Mesothelial cell of epicardium (in vitro differentiated cells): ENCODE measurements around the gene PFKM. TPM values are rescaled to one million over a fixed set of nuclear protein-coding genes. Genes with fewer than 3 reads are reported as not detected.

ENCODE experiments used
- DNase-seq, 2 experiments: peaks; one replicate each; pipeline ENCODE4 v3.0.0; 2021; ENCODE audit warnings: low spot score in 2 of 2; ENCODE audit not compliant: unreplicated experiment in 2 of 2
- H3K27ac Mint-ChIP-seq: 2 replicates; pipeline ENCODE4 v1.8.0; 2021; ENCODE audit warnings: mixed read lengths
- H3K27me3 Mint-ChIP-seq: 2 replicates; pipeline ENCODE4 v1.8.0; 2021; ENCODE audit warnings: low read depth, mixed read lengths
- H3K36me3 Mint-ChIP-seq: 2 replicates; pipeline ENCODE4 v1.8.0; 2021; ENCODE audit warnings: mixed read lengths
- H3K4me1 Mint-ChIP-seq: 2 replicates; pipeline ENCODE4 v1.8.0; 2021; ENCODE audit warnings: mixed read lengths
- H3K4me3 Mint-ChIP-seq: 2 replicates; pipeline ENCODE4 v1.8.0; 2021; ENCODE audit warnings: mild to moderate bottlenecking, moderate library complexity, mixed read lengths
- H3K9me3 Mint-ChIP-seq: 2 replicates; pipeline ENCODE4 v1.8.0; 2021; ENCODE audit warnings: mixed read lengths
- CTCF ChIP-seq: fragments of 200-600 bp; sonication (generic); IDR thresholded peaks from one replicate; pipeline ENCODE4 v1.5.0; 2021; ENCODE audit warnings: antibody characterized with exemption; ENCODE audit not compliant: unreplicated experiment
- total RNA-seq: library from RNA; stranded (reverse); gene quantifications from 3 replicates; pipeline ENCODE4 v1.2.1, GENCODE V29; 2021

Gene PFKM
- total RNA-seq, 1 donor from 2014 or later = 120 TPM

- Mint-ChIP-seq H3K9me3 (no peaks in the 10 kb centered on the region), H3K27ac (no peak overlapping the region), H3K4me3 (no peak overlapping the region), H3K36me3 (no peaks in the 10 kb centered on the region), H3K27me3 (peaks cover 4% of the 10 kb centered on the region), H3K4me1 (peaks cover 15% of the 10 kb centered on the region)
- no peak for DNase-seq
- TF ChIP-seq CTCF = no peak
These were observed 41.6 kb downstream of the PFKM start for GRCh38 chr12:48160807-48161206.

- Mint-ChIP-seq H3K4me3 (no peak overlapping the region), H3K36me3 (no peaks in the 10 kb centered on the region), H3K4me1 (peaks cover under 1% of the 10 kb centered on the region), H3K9me3 (no peaks in the 10 kb centered on the region), H3K27me3 (peaks cover 10% of the 10 kb centered on the region), H3K27ac (no peak overlapping the region)
- no peak for DNase-seq
- no peak for TF ChIP-seq CTCF
These were observed 44.1 kb downstream of the PFKM start for GRCh38 chr12:48163150-48163747.

- H3K27ac Mint-ChIP-seq = no peak overlapping the region
These were observed 45.3 kb downstream of the PFKM start for GRCh38 chr12:48164451-48164850.

GRCh38 chr12:48165089-48165981 is 46.2 kb downstream of the PFKM start:
- H3K27ac Mint-ChIP-seq = no peak overlapping the region
- no peak overlapping the region for H3K4me3 Mint-ChIP-seq
- no peak for DNase-seq

More at GRCh38 chr12:48164451-48164850, 45.3 kb downstream of the PFKM start:
- DNase-seq = no peak
- H3K36me3 Mint-ChIP-seq = no peaks in the 10 kb centered on the region
- no peaks in the 10 kb centered on the region for H3K9me3 Mint-ChIP-seq
- H3K27me3 Mint-ChIP-seq = peaks cover 10% of the 10 kb centered on the region
- H3K4me1 Mint-ChIP-seq = no peaks in the 10 kb centered on the region
- TF ChIP-seq CTCF = no peak
- H3K4me3 Mint-ChIP-seq = no peak overlapping the region

GRCh38 chr12:48169011-48169410 is 49.8 kb downstream of the PFKM start:
- Mint-ChIP-seq H3K27ac (no peak overlapping the region), H3K4me3 (no peak overlapping the region), H3K9me3 (no peaks in the 10 kb centered on the region), H3K36me3 (no peaks in the 10 kb centered on the region), H3K4me1 (no peaks in the 10 kb centered on the region), H3K27me3 (peaks cover 10% of the 10 kb centered on the region)
- DNase-seq = no peak
- no peak for TF ChIP-seq CTCF

More at GRCh38 chr12:48165089-48165981, 46.2 kb downstream of the PFKM start:
- H3K27me3 Mint-ChIP-seq = peaks cover 10% of the 10 kb centered on the region
- no peaks in the 10 kb centered on the region for H3K36me3 Mint-ChIP-seq
- peak; percentile 80 for TF ChIP-seq CTCF
- no peaks in the 10 kb centered on the region for H3K9me3 Mint-ChIP-seq
- no peaks in the 10 kb centered on the region for H3K4me1 Mint-ChIP-seq
